ENCODE data around the gene KCNH2. TPM values are rescaled to one million over a fixed set of nuclear protein-coding genes. Genes with fewer than 3 reads are reported as not detected.

Gene KCNH2
- total RNA-seq, 1 experiment from 2014 or later = 1.5 TPM

DNA sequence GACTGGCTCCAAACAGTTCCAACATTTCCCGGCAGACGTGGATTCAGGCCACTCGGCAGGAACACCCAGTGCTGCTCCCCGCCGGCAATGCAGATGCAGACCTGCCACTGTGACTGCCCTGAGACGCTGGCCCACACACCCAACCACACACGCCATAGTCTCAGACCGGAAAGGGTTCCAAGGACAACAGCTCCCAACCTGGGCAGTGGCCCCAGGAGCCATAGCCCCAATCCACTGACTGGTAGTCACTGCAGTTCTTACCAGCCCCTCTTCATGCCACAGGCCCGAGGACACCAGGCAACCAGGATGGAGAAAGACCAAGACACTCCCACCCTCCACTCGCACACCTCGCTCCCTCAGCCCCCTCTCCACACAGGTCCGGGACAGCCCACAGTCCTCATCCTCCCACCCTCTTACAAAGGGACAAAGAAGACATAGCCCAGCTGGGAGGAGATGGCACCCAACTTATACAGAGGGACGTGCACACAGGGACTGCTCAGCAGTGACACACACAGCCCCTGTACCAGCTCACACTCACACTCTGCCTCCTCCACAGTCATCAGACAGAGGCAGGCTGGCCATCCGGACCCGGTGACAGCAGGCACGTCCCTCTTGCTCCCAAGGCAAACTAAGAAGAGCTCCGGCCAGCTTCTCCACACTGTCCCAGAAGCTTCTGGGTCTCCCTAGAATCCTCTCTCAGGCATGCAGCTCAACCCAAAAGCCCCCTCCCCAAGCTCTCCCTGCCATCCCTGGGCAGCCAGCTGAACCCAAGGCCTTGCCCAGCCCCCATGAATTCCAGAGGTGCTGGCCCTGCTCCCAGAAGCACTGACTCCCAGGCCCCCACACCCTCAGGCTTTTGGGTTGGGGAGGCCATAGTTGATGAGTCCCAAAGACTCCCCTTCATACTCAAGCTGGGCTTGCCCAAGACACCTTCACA is 24.8 kb downstream of the KCNH2 start:
- Histone ChIP-seq H3K4me3 (ENCODE audit: low read depth, low read length, poor library complexity, severe bottlenecking) (no peak overlapping the region), H3K27me3 (replicated peaks; ENCODE audit: insufficient read depth, low read depth, low read length, poor library complexity) (peaks cover 9% of the 10 kb centered on the region), H3K9me3 (ENCODE audit: low read depth, low read length, poor library complexity, severe bottlenecking) (no peaks in the 10 kb centered on the region), H3K4me1 (ENCODE audit: insufficient read depth, low read length, poor library complexity, severe bottlenecking) (no peaks in the 10 kb centered on the region), H3K27ac (ENCODE audit: low read depth, low read length, poor library complexity, severe bottlenecking) (no peak overlapping the region), H3K36me3 (ENCODE audit: insufficient read depth, low read length, poor library complexity, severe bottlenecking) (no peaks in the 10 kb centered on the region)
- POLR2A ChIA-PET (ENCODE audit: low non-redundant PET) = no interaction called here
- DNase-seq (ENCODE audit: low spot score) = no peak
- intact Hi-C loops (cut with micrococcal nuclease; ENCODE audit: unreplicated experiment) = no loop called here
- no peak for TF ChIP-seq EZH2 (IDR thresholded peaks at IDR 0.05; ENCODE audit: borderline replicate concordance, low read depth, low read length, poor library complexity, severe bottlenecking)
- TF ChIP-seq, protein P1, sequence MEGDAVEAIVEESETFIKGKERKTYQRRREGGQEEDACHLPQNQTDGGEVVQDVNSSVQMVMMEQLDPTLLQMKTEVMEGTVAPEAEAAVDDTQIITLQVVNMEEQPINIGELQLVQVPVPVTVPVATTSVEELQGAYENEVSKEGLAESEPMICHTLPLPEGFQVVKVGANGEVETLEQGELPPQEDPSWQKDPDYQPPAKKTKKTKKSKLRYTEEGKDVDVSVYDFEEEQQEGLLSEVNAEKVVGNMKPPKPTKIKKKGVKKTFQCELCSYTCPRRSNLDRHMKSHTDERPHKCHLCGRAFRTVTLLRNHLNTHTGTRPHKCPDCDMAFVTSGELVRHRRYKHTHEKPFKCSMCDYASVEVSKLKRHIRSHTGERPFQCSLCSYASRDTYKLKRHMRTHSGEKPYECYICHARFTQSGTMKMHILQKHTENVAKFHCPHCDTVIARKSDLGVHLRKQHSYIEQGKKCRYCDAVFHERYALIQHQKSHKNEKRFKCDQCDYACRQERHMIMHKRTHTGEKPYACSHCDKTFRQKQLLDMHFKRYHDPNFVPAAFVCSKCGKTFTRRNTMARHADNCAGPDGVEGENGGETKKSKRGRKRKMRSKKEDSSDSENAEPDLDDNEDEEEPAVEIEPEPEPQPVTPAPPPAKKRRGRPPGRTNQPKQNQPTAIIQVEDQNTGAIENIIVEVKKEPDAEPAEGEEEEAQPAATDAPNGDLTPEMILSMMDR (conservative IDR thresholded peaks at IDR 0.05; ENCODE audit: low read depth, low read length) = no peak
- CTCF ChIA-PET = no interaction called here
- no TSS peak for BruUV-seq (replicated peaks)

DNA sequence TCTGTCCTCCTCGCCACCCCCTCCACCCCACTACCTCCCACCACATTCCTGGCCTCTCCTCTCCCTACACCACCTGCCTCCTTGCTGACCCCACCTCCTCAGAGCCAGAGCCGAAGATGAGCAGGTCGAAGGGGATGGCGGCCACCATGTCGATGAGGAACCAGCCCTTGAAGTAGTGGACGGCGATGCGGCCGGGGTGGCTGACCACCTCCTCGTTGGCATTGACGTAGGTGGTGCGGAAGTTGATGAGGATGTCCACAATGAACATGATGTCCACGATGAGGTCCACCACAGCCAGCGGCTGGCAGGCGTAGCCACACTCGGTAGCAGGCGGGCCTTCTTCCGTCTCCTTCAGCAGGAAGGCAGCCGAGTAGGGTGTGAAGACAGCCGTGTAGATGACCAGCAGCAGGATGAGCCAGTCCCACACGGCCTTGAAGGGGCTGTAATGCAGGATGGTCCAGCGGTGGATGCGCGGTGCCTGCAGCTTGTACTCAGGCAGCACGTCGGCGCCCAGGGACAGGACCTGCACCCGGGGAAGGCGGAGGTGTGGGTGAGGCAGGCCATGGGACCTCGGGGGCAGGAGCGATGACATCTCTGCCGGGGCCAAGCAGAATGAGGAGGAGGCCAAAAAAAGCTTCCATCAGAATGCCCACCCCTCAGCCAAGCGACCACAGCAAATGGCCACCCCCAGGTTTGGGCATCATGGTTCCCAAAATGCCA is 25.6 kb downstream of the KCNH2 start:
- CTCF ChIA-PET = no interaction called here
- no peaks in the 10 kb centered on the region for H3K9me3 ChIP-seq (ENCODE audit: low read depth, low read length, poor library complexity, severe bottlenecking)
- H3K4me1 ChIP-seq (ENCODE audit: insufficient read depth, low read length, poor library complexity, severe bottlenecking) = no peaks in the 10 kb centered on the region
- no peak overlapping the region for H3K4me3 ChIP-seq (ENCODE audit: low read depth, low read length, poor library complexity, severe bottlenecking)
- no peak for DNase-seq (ENCODE audit: low spot score)
- H3K36me3 ChIP-seq (ENCODE audit: insufficient read depth, low read length, poor library complexity, severe bottlenecking) = no peaks in the 10 kb centered on the region
- peaks cover 2% of the 10 kb centered on the region for H3K27me3 ChIP-seq (replicated peaks; ENCODE audit: insufficient read depth, low read depth, low read length, poor library complexity)
- TF ChIP-seq, protein P1 (conservative IDR thresholded peaks at IDR 0.05; ENCODE audit: low read depth, low read length) = no peak
- no peak for TF ChIP-seq EZH2 (IDR thresholded peaks at IDR 0.05; ENCODE audit: borderline replicate concordance, low read depth, low read length, poor library complexity, severe bottlenecking)
- BruUV-seq (replicated peaks) = no TSS peak
- POLR2A ChIA-PET (ENCODE audit: low non-redundant PET) = no interaction called here
- no peak overlapping the region for H3K27ac ChIP-seq (ENCODE audit: low read depth, low read length, poor library complexity, severe bottlenecking)
- intact Hi-C loops (cut with micrococcal nuclease; ENCODE audit: unreplicated experiment) = no loop called here

DNA sequence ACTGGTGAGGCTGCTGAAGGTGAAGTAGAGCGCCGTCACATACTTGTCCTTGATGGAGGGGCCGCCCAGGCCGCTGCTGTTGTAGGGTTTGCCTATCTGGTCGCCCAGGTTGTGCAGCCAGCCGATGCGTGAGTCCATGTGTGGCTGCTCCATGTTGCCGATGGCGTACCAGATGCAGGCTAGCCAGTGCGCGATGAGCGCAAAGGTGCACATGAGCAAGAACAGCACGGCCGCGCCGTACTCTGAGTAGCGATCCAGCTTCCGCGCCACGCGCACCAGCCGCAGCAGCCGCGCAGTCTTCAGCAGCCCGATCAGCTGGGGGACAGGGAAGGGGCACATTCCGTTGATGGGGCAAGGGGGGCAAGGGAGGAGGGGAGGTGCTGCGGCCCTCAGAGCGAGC is 26.6 kb downstream of the KCNH2 start:
- ChIA-PET CTCF (no interaction called here), POLR2A (ENCODE audit: low non-redundant PET) (no interaction called here)
- no peak overlapping the region for H3K4me3 ChIP-seq (ENCODE audit: low read depth, low read length, poor library complexity, severe bottlenecking)
- H3K4me1 ChIP-seq (ENCODE audit: insufficient read depth, low read length, poor library complexity, severe bottlenecking) = no peaks in the 10 kb centered on the region
- intact Hi-C loops (cut with micrococcal nuclease; ENCODE audit: unreplicated experiment) = no loop called here
- H3K27me3 ChIP-seq (replicated peaks; ENCODE audit: insufficient read depth, low read depth, low read length, poor library complexity) = no peaks in the 10 kb centered on the region
- no TSS peak for BruUV-seq (replicated peaks)
- H3K9me3 ChIP-seq (ENCODE audit: low read depth, low read length, poor library complexity, severe bottlenecking) = no peaks in the 10 kb centered on the region
- no peak for DNase-seq (ENCODE audit: low spot score)
- H3K27ac ChIP-seq (ENCODE audit: low read depth, low read length, poor library complexity, severe bottlenecking) = no peak overlapping the region
- TF ChIP-seq EZH2 (IDR thresholded peaks at IDR 0.05; ENCODE audit: borderline replicate concordance, low read depth, low read length, poor library complexity, severe bottlenecking) = no peak
- TF ChIP-seq, protein P1 (conservative IDR thresholded peaks at IDR 0.05; ENCODE audit: low read depth, low read length) = no peak
- H3K36me3 ChIP-seq (ENCODE audit: insufficient read depth, low read length, poor library complexity, severe bottlenecking) = no peaks in the 10 kb centered on the region
